Activated T-cell treated with anti-CD3 and anti-CD28 coated beads for 1 hour (primary cell): Measurements from ENCODE around the gene ARFGAP1.

Source experiments
- DNase-seq: peaks from one replicate; pipeline ENCODE4 v3.0.0-alpha.2; 2020; ENCODE audit warnings: low read depth

Gene ARFGAP1

DNA sequence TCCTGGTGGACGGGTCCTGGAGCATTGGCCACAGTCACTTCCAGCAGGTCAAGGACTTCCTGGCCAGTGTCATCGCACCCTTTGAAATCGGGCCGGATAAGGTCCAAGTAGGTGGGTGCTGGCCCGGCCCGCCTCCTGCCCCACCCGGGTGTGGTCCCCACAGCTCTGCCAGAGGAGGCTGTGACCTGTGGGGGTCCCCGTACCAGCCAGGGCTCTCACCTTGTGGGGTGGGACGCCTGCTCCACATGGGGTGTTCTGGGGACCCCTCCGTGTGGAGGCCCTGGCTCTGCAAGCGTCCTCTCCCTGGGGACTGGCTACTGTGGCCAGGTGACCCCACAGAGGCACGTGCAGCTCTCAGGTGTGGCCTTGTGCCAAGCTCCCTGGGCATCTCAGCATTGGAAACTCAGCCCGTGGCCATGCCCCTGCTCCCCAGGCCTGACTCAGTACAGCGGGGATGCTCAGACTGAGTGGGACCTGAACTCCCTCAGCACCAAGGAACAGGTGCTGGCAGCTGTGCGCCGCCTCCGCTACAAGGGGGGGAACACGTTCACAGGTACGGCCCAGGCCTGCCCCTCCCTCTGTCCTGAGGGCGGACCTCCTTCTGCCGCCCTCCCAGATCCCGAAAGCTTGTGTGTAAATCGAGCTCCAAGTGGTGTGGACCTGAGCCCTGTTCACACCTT lies 35.1 kb downstream of the ARFGAP1 start:
- DNase-seq = no peak

DNA sequence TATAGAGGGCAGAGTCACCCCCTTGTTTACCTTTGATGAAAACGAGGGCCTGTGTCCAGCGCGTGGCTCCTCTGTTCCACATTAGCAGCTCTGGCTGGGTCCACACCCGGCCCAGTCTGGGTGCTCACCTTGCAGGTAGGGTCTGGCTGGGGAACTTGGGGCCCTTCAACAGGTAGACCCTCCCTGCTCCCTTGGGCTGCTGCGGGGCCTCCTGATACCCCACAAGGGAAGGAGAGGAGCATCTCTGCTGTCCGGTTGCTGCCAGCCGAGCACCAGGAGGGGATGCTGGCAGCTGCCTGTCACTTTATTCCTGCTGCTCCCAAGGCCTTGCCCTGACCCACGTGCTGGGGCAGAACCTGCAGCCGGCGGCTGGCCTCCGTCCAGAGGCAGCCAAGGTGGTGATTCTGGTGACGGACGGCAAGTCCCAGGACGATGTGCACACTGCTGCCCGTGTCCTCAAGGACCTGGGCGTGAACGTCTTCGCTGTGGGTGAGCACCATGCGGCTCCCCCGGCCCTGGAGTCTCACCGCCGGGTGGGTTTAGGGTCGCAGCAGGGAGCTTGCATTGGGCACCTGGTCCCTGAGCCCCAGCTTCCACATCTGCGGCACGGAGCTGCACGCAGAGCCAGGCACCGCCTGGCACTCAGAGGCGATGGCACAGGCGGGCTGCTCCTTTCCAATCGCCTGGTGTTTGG lies 35.8 kb downstream of the ARFGAP1 start:
- DNase-seq = no peak

DNA sequence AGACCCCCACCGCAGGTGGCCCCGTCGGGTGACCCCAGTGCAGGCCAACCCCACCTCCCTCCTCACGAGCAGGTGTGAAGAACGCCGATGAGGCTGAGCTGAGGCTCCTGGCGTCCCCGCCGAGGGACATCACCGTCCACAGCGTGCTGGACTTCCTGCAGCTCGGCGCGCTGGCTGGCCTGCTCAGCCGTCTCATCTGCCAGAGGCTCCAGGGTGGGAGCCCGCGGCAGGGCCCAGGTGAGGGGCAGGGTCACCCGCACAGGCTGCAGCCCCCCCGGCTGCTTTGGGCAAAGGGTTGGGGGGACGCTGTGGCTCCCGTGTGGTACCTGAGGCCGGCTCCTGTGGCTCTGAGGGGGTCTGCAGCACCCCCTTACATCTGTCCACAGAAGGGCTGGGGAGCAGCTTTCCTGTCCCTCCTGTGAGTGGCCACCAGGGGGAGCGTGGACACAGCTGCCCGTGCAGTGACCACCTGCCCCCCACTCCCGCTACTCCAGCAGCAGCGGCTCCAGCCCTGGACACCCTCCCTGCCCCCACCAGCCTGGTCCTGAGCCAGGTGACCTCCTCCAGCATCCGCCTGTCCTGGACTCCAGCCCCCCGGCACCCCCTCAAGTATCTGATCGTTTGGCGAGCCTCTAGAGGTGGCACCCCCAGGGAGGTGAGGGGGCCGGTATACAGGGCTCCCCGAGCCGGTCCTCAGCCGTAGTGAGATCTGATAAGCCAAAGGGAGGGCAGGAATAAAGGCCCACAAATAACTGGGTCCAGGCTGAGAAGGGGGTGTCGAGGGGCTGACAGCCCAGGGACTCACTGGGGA lies 36.9 kb downstream of the ARFGAP1 start:
- DNase-seq = peak; percentile 18

DNA sequence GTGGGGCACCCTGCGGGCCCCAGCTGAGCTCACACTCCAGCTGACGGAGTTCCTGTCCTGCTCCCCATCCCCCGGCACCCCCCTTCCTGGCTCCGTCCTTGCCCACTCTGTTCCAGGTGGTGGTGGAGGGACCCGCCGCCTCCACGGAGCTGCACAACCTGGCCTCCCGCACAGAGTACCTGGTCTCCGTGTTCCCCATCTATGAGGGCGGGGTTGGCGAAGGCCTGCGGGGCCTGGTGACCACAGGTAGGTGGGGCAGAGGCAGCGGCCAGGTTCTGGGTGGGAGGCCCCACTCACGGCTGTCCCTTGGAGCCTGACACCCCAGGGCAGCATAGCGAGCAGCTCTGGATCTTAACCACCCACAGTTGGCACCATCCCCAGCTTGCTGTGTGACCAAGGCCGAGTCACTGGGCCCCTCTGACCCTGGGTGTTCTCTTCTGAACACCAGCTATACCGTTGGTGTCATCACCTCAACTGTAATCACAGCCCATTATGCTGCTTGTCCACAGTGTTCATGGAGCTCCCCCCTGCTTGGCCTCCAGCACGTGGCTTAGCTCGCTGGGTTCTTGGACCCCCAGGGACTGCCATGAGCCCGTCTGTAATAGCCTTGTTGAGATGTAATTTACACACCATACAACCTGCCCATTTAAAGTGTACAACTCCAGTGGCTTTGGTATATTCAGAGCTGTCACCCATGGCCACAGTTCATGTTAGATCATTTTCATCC lies 37.8 kb downstream of the ARFGAP1 start:
- no peak for DNase-seq

DNA sequence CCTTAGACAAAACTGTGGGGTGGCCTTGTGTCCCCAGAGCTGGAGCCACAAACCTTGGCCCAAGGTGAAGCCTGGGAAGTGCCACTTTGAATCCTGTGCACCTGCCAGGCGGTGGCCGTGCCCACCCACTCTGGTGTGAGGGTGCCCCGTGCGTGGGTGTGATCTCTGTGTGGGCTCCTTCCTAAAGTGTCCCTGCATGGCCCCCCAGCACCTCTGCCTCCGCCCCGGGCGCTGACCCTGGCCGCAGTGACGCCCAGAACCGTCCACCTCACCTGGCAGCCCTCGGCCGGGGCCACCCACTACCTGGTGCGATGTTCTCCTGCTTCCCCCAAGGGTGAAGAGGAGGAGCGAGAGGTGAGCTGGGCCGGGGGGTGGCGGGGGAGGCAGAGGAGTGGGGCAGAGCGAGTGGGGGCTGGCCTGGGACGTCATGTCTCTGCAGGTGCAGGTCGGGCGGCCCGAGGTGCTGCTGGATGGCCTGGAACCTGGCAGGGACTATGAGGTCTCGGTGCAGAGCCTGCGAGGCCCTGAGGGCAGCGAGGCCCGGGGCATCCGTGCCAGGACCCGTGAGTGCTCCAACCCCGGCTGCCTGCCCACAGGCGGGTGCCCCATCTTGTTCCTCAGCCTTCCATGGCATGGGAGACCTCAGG lies 38.7 kb downstream of the ARFGAP1 start:
- no peak for DNase-seq

DNA sequence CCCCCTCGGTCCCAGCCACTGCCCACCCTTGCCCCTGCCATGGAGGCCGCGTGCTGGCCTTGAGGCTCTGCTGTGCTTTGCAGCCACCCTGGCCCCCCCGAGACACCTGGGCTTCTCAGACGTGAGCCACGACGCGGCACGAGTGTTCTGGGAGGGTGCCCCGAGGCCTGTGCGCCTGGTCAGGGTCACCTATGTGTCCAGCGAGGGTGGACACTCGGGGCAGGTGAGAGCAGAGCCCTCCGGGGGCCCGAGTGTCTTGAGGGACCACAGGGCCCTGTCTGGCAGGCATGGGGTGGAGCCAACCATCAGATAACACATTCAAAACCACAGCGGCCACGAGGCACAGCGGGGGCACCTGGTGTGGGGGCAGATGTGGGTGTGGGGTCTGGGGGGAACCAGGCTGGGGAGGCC lies 39.2 kb downstream of the ARFGAP1 start:
- DNase-seq = no peak

DNA sequence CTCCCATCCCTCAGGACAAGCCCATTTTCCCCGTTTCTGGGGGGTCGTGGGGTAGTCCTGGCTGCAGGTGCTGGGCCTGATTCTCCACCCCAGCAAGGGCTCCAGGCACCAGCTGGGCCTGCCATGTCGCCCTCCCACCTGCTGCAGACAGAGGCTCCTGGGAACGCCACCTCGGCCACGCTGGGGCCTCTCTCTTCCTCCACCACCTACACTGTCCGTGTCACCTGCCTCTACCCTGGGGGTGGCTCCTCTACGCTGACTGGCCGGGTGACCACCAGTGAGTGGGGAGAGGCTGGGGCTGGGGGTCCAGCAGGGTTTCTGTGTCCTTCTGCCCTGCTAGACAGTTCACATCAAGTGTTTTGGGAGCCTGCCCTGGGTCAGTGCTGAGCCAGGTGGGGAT lies 39.7 kb downstream of the ARFGAP1 start:
- DNase-seq = no peak

DNA sequence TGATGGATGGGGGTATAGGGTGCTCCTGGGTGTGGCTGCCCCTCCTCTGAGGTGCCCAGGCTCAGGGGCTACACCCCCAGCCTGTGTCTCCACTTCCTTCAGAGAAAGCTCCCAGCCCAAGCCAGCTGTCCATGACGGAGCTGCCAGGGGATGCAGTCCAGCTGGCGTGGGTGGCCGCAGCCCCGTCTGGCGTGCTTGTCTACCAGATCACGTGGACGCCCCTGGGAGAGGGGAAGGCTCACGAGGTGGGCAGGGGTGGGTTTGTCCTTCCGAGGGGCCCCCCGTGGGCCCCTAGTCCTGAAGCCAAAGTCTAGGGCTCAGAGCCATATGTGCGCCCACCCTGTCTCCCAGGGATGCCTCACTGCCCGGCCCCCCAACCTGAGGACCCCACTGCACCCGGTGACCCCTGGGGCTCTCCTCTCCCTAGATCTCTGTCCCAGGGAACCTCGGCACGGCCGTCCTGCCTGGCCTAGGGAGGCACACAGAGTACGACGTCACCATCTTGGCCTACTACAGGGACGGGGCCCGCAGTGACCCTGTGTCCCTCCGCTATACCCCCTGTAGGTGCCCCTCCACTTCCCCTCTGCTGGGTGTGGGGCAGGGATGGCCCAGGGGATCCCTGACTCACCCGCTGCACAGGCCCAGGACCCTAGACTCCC lies 40.2 kb downstream of the ARFGAP1 start:
- no peak for DNase-seq

DNA sequence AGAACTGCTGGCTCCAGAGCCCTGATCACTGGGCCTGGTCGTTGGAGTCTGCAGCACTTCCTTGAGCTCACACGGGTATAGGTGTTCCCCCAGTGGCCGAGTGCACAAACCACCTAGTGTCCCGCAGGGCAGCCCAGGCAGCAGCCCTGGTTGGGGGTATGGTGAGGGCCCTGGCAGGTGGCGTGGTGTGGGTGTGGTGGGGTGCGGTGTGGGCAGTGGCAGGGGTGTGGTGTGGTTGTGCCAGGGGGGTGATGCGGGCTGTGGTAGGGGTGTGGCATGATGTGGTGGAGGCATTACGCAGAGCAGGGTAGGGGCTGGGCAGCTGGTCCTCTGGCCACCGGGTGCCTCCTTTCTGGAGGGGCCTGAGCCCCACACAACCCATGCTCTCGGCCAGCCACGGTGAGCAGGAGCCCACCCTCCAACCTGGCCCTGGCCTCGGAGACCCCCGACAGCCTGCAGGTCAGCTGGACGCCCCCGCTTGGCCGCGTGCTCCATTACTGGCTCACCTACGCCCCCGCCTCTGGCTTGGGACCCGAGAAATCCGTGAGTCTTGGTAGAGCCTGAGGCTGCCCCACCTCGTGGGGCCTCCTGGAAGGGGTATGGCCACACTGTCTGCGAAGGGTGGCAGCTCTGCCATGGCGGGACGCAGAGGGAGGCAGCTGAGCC lies 40.9 kb downstream of the ARFGAP1 start:
- DNase-seq = no peak

DNA sequence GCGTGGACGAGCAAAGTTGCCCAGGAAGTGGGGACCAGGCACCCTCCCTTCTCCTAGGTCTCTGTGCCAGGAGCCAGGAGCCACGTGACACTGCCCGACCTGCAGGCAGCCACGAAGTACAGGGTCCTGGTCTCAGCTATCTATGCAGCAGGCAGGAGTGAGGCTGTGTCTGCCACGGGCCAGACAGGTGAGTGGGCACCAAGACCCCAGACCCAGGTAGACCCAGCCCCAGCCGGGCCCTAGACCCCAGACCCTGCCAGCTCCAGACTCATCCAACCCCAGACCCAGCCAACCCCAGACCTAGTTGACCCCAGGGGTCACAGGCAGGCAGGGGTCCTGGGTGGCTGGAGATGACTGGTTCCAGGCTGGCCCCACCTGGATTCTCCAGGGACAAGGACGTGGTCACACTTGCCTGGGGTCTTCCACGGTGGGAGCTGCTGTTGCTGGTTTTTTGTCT lies 41.4 kb downstream of the ARFGAP1 start:
- DNase-seq = no peak

DNA sequence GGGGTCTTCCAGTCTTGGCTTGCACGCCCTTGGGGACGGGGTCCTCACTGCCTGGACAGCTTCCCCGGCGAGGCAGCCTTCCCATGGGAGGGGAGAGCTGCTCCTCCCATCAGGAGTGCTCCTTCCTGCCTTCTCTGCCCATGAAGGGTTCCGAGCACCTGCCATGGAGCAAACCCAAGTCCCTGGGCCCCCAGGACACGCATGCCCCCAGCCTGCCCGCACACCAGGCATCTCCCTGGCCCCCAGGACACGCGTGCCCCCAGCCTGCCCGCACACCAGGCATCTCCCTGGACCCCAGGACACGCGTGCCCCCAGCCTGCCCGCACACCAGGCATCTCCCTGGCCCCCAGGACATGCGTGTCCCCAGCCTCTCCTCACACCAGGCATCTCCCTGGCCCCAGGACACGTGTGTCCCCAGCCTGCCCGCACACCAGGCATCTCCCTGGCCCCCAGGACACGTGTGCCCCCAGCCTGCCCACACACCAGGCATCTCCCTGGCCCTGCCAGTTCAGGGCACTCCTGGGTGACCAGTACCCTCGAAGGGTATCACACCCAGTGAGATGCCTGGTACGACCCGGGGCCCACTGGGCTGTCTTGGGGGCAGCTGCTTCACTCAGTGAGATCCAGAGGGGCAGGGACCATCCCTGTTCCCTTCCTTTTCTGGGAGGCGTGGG lies 42.1 kb downstream of the ARFGAP1 start:
- DNase-seq = no peak

DNA sequence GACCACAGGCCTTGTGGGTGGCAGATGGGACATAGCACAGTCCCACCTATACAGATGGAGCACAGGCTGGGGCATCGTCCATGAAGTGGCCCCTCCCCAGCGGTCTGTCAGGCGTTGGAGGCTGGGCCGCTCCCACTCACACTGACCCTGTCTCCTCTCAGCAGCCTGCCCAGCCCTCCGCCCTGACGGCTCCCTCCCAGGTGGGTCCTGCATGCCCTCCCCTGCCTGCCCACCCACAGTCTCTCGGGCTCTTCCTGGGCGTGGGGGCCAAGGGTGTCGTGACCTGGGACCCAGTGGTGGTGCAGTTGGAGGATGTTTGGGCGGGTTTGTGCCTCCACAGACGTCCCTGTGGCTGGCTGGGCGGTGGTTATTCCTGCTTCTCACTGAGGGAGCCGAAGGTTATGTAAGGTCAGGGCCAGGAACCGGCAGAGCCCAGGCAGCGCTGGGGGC lies 42.7 kb downstream of the ARFGAP1 start:
- no peak for DNase-seq

DNA sequence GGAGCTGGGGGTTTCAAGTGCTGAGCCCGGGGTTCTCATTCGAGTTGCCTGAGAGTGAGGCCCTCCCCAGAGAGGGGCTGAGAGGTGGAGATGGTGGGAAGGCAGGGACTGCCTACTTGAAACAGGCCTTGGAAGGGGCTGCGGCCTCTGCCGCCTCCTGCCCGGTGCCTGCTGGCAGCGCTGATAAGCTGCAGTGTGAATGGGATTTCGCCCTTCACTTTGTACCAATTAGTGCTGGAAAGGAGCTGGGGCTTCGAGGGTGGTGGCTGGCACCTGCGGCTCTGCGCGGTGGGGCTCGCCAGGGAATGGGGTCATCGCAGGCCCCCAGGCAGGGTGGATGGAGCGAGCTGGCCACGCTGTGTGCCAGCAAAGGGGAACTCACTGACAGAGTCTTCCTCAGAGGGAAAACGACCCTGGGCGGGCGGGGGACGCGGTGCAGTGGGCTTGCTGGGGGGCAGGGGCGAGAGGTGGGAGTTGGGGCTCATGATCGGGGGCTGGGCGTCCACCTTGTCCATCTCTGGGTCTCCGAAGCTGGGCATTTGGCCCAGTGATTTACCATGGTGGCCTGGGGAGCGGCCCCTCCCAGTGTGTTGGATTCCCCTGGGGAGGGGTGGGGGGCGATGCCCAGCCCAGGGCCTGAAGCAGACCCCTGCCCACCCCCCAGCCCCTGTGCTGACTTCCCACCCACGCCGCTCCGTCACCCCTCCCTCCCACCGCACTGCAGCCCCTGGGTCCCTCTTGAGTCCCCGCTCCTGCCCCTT lies 43.3 kb downstream of the ARFGAP1 start:
- no peak for DNase-seq

DNA sequence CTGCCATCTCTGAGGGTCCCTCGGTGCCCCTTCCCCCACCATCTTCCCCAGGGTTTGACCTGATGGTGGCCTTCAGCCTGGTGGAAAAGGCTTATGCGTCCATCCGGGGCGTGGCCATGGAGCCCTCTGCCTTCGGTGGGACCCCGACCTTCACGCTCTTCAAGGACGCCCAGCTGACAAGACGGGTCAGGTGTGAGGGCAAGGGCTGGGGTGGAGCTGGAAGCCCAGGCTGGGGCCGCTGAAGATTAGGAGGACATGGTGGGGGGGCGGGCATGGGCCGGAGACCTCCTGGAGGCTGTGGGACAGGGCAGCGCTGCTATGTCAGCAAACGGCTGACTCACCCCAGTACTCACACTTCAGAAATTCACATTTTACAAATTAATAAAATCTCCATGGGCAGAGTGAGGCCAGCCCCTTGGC lies 43.9 kb downstream of the ARFGAP1 start:
- DNase-seq = no peak

DNA sequence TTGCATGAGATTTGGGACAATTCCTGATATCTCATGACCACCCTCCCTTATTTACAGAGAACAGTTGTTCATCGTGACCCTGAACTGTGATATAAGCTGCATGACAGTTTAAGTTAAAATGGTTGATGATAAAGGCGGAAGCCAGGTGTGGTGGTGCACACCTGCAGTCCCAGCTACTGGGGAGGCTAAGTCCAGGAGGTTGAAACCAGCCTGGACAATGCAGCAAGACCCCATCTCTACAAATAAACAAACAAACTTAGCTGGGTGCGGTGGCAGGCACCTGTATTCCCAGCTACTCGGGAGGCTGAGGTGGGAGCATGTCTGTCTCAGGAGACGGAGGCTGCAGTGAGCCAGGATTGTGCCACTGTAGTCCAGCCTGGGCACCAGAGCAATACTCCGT lies 44.4 kb downstream of the ARFGAP1 start:
- no peak for DNase-seq

DNA sequence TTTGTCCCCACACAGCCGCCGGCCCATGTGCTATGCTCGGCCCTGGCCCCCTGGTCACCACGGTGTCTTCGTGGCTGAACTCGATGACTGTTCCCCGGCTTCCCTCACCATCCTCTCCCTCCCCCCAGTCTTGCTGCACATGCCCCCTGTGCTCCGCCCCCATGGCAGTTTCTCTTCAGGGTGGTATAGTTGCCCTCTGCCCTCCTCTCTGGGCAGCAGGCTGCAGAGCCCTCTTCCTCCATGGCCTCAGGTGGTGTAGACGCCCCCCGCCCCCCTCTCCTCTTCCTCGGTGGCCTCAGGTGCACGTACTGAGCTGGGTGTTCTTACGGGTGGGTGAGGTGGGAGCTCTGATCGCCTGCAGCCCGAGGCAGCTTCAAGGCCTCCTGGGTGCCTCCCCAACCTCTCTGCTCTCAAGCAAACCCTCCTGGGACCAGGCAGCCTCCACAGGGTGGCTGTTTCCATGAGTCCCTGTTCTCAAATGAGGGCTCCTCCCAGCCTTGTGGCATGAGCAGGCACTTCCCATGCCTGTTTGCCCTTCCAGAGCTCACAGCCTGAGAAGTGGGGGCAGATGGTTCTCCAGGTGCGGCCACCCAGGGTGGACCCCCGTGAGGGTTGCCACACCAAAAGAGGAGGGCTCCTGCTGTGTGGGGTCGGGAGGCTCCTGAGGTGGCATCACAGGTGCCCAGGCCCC lies 45.1 kb downstream of the ARFGAP1 start:
- DNase-seq = no peak

DNA sequence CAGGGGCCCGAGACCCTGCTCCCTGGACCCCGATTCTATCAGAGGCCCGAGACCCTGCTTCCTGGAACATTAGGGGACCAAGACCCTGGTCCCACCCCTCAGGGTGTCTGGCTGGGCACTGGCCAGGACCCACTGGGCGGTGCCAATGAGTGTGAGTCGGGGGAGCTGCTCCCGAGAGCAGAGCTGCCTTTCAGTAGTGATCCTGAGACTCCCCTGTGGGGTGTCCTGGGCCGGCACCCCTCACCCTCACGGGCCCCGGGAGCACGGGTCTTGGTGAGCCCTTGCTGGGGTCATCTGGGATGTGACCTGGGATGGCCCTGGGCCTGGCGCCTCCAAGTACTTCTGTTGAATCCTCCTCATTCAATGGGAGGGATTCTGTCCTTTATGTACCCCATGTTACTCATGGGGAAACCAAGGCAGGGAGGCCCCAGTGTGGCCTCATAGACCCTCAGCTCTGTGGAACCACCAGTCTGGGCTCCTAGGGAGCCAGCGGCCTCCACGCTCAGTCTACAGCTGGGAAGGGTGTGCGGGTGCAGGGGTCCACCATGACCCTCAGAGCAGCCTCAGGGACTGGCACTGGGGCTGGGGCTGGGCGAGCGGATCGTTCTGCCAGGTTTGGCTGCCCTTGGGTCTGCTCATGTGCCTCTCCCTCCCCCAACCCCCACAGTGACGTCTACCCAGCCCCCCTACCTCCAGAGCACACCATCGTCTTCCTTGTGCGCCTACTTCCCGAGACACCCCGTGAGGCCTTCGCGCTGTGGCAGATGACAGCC lies 46.0 kb downstream of the ARFGAP1 start:
- DNase-seq = no peak
